ENCODE measurements around the gene AGL. TPM values are rescaled to one million over a fixed set of nuclear protein-coding genes. Genes with fewer than 3 reads are reported as not detected.
"Not testable (repeated sequence)": the region's sequence is repeated elsewhere in the genome, so short reads cannot be mapped to it uniquely, and the experiment has no call there.

AGL gene
- total RNA-seq, 2 donors from 2014 or later = 6.3 to 10.4 TPM

DNA sequence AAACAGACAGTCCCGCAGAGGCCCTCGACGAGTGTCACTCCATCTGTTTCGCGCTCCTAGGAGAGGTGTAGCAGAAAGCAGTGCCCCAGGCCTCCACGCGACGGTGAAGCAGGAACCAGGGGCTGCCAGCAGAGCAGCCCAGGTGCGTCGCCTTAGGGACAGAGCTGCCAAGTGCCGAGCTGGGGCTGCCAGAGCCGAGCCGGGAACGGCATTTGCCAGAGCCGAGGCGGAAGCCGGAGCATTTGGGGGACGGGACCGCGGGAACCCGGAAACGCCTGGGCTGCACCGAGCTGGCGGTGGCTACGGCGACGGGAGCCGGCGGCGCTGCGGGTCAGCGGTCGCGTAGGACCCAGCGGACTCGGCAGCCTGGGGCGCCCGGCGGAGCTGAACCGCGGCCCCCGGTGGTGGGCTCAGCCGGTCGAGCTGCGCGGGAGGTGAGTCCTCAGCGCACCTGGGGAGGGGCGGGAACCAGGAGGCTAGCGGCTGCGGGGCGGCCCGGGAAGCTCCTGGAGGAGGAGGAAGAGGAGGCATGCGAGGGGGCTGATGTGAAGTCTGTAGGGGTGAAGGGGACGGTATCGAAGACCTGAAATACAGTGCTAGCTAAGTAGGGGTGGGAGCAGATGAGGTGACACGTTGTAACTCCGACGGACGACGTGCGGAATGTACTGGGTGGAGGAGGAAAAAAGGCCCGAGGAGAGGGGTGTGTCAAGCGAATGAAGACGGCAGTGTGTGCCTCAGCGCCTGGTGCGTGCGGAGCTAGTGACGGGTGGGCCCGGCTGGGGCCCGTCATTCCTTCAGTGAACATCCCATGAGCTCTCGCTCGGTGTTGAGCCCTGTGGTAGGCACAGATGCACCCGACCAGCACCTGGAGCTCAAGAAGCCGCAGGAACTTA, 119.8 kb downstream of the AGL start, which contains the start of gene SLC35A3:
TSS of gene SLC35A3 (plus strand) at position 268 of the 893 bp plus-strand sequence. CDS start 23,559 bp downstream, outside the sequence.
- 0 to 1% methylated on average over 40 to 47 of the region's 74 CpGs for WGBS, 2 donors
- Histone ChIP-seq H3K4me1 (peaks cover 43% of the 10 kb centered on the region), H3K36me3 (replicated peaks in 1 of 2; ENCODE audit: insufficient read depth in 1 of 2, low read depth in 2 of 2) (no peaks in the 10 kb centered on the region), H3K27me3 (no peaks in the 10 kb centered on the region), H3K9me3 (no peaks in the 10 kb centered on the region), H3K27ac (peak within 1 kb of the TSS; percentile 45 to 90 (median 78)), H3K4me3 (peak within 1 kb of the TSS; percentile 85 to 96)
- ATAC-seq (peak; percentile 96), DNase-seq (peak; percentile 87 to 91 (median 90))
- peak; percentile 41 to 86 (median 76) for TF ChIP-seq POLR2A (IDR thresholded peaks at IDR 0.05)
- TF ChIP-seq CTCF (IDR thresholded peaks at IDR 0.05) = peak in 1 of 7 experiments; percentile 6
- intact Hi-C loops (cut with DNase I) = no loop called here

DNA sequence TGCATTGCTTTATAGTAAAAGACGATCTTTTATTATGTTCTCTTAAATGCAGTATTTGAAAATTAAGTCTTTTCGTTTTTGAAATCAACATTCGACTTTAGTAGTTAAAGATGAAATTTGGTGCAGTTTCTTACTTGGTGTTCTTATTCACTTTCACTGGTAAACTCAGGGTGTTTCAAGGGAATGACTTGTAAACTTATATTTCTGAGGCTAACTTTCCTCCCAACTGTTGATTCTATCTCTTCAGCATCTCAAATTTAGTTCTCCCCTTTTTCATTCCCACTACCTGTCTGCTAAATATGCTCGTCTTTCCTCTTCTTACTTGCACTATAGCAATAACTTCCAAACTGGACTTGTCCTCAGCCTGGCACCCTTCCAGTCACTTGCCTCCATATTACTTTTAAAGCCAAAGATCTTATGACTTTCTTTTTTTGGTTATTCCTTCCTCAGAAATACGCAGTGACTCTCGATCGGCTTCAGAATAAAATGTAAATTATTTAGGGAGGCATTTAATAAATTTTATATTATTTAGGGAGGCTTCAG, 120.6 kb downstream of the AGL start:
- Histone ChIP-seq H3K27me3 (no peaks in the 10 kb centered on the region), H3K27ac (peak overlapping the region; percentile 45 to 90 (median 78)), H3K4me1 (peaks cover 36% of the 10 kb centered on the region), H3K36me3 (replicated peaks in 1 of 2; ENCODE audit: insufficient read depth in 1 of 2, low read depth in 2 of 2) (no peaks in the 10 kb centered on the region), H3K4me3 (peak overlapping the region; percentile 85 to 96), H3K9me3 (no peaks in the 10 kb centered on the region)
- 35 to 42% methylated on average over 7 of the region's 7 CpGs for WGBS, 2 donors
- intact Hi-C loops (cut with DNase I) = no loop called here
- peak in 2 of 4 donors; percentile 24 for DNase-seq
- no peak for ATAC-seq
- TF ChIP-seq POLR2A (IDR thresholded peaks at IDR 0.05) = no peak
- no peak for TF ChIP-seq CTCF (IDR thresholded peaks at IDR 0.05)

DNA sequence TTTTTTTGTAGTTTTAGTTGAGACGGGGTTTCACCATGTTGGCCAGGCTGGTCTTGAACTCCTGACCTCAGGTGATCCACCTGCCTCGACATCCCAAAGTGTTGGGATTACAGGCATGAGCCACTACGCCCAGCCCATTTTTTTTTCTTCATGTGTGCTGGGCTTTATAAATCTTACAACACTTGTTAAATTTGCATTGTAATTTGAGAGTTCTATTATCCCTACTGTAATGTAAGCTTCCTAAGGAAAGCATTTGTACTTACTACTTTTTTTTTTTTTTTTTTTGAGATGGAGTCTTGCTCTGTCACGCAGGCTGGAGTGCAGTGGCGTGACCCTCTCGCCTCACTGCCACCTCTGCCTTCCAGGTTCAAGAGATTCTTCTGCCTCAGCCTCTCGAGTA, 121.9 kb downstream of the AGL start:
- not testable (repeated sequence) for ATAC-seq

More for the DNA sequence above, 121.9 kb downstream of the AGL start:
- H3K27ac ChIP-seq; DNase-seq; H3K4me3 ChIP-seq; H3K27me3 ChIP-seq; H3K36me3 ChIP-seq (replicated peaks in 1 of 2; ENCODE audit: insufficient read depth in 1 of 2, low read depth in 2 of 2); intact Hi-C loops (cut with DNase I); H3K9me3 ChIP-seq: not testable (repeated sequence)
- peaks cover 24% of the 10 kb centered on the region for H3K4me1 ChIP-seq
- 87 to 94% methylated on average over 7 of the region's 7 CpGs for WGBS, 2 donors

Small RNAs within 50 kb of the gene (small RNA-seq; reads per million reads assigned to genes)
- gene AC096949.1 = not detected

Other genes starting within 250 kb of the AGL start
- gene PALMD, start 204.2 kb upstream of the AGL start, total RNA-seq = 10 to 100 TPM in 1 of 2 donors, 1 to 10 TPM in 1; 8.0 to 13.5 TPM
- 1 to 10 TPM; 2.0 to 2.3 TPM for gene FRRS1, start 83.7 kb upstream of the AGL start, total RNA-seq
- gene SLC35A3, start 119.6 kb downstream of the AGL start, total RNA-seq = 10 to 100 TPM; 11.5 to 26.5 TPM